Medulla oblongata (tissue), 1 donor: Measurements from ENCODE around the gene HOXD1.
A peak's percentile ranks its signal among the peaks of the same experiment; 100 is the strongest.

Experiments
- DNase-seq: peaks from one replicate; pipeline ENCODE4 v3.0.0-alpha.2; 2015; ENCODE audit errors: extremely low spot score

The HOXD1 gene

GRCh38 chr2:176187899-176188773 lies at the start of gene HOXD1:
Gene HOXD1, plus strand, starts transcription at chr2:176188668. Its CDS starts 134 bp downstream, at chr2:176188802.
- DNase-seq = peak; percentile 84

GRCh38 chr2:176138923-176139660 lies 49.4 kb upstream of the HOXD1 start:
- peak; percentile 48 for DNase-seq

- peak; percentile 48 for DNase-seq
These were observed 48.6 kb upstream of the HOXD1 start for GRCh38 chr2:176139661-176140512.

GRCh38 chr2:176140513-176141317 lies 47.8 kb upstream of the HOXD1 start:
- peak; percentile 91 for DNase-seq

- DNase-seq = no peak
These were observed 46.2 kb upstream of the HOXD1 start for GRCh38 chr2:176142281-176142680.

- DNase-seq = no peak
These were observed 43.1 kb upstream of the HOXD1 start for GRCh38 chr2:176145085-176145969.

- no peak for DNase-seq
These were observed 42.4 kb upstream of the HOXD1 start for GRCh38 chr2:176146101-176146500.

GRCh38 chr2:176146645-176147044 lies 41.8 kb upstream of the HOXD1 start:
- no peak for DNase-seq

- no peak for DNase-seq
These were observed 41.2 kb upstream of the HOXD1 start for GRCh38 chr2:176147210-176147799.

- no peak for DNase-seq
These were observed 40.5 kb upstream of the HOXD1 start for GRCh38 chr2:176147800-176148496.

- no peak for DNase-seq
These were observed 39.6 kb upstream of the HOXD1 start for GRCh38 chr2:176148751-176149421.

GRCh38 chr2:176149481-176149938 lies 39.0 kb upstream of the HOXD1 start:
- DNase-seq = no peak

- DNase-seq = no peak
These were observed 38.4 kb upstream of the HOXD1 start for GRCh38 chr2:176149939-176150583.

GRCh38 chr2:176150584-176151441 lies 37.7 kb upstream of the HOXD1 start:
- no peak for DNase-seq

- no peak for DNase-seq
These were observed 36.8 kb upstream of the HOXD1 start, which contains the start of gene HOXD4 for GRCh38 chr2:176151442-176152287. Gene HOXD4, plus strand, starts transcription at chr2:176151550. Its CDS starts 84 bp downstream, at chr2:176151634.
